Lower leg skin (tissue), 3 donors: ENCODE measurements around the gene CAMK1G.

Experiments used
- CTCF ChIP-seq, 3 donors: fragments of 450-650 bp; IDR thresholded peaks; one replicate each; pipeline ENCODE4 v1.5.1; 2016; ENCODE audit warnings: antibody characterized with exemption in 3 of 3, mild to moderate bottlenecking in 3 of 3, moderate library complexity in 2 of 3
- POLR2A ChIP-seq, 2 donors: fragments of 450-650 bp; IDR thresholded peaks; one replicate each; pipeline ENCODE4 v1.6.1; 2016 to 2017; ENCODE audit warnings: antibody characterized with exemption in 2 of 2, mild to moderate bottlenecking in 1 of 2, moderate library complexity in 1 of 2

GRCh38 chr1:209545423-209545822 is 38.1 kb upstream of the CAMK1G start:
- TF ChIP-seq CTCF (IDR thresholded peaks at IDR 0.05) (no peak), POLR2A (IDR thresholded peaks at IDR 0.05) (no peak)
